ENCODE data around the gene ZBTB7B.

The ZBTB7B gene

DNA sequence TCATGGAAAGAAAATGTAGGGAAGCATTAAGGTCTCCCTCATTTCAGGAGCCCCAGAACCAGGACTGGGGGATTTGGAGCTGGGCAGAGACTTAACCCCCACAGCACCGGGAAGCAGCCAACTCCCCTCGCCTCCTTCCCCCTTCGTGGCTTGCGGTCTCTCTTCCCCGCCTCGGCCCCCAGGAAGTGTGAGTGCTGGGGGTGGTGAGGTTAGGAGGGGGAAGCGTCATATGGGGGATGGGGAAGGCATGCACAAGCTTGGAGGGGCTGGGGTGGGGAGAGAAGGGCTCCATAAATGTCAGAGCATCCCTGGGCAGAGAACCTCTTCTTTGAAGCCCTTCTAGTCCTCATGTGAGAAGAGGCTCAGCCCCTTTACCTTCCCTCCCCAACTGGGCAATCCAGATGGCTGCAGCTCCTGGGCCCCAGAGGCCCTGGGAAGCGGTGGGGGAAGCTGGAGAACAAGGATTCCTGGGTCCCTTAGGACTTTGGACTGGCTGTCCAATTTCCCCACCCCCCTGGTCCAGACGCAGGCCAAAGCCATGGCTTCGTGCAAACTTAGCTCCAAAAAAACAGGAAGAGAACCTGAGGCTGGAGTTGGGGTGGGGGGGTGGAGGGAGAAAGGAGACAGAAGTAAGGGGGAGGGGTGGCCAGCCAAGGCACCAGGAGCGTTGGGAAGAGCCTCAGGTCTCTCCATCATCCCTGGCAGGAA, 7.8 kb downstream of the ZBTB7B start:
- peaks cover 61% of the 10 kb centered on the region for H3K4me1 Mint-ChIP-seq
- DNase-seq (ENCODE audit: low spot score in 2 of 2), result no peak

DNA sequence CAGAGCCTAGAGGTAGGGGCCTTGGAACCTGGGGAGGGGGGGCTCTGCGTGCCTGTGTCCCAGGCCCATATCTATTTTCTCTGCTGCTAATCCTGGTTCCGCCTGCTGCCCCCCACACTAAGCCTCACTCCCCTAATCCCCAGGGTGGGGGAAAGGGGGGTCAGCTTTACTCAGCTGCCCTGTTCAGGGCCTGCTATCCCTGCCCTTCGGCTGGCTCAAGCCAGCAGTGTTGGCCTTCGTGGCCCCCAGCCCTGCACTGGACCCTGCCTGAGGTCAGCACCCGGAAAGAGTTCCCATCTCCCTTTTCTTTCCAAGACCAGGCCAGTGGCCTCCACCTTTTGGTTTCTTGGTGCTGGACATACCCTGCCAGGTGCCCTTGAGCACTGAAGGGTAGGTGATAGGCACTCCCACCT, 8.4 kb downstream of the ZBTB7B start:
- Mint-ChIP-seq H3K4me3 (no peak overlapping the region), H3K9me3 (no peaks in the 10 kb centered on the region), H3K27ac (no peak overlapping the region), H3K4me1 (peaks cover 63% of the 10 kb centered on the region), H3K27me3 (no peaks in the 10 kb centered on the region), H3K36me3 (peaks cover 7% of the 10 kb centered on the region)
- ATAC-seq (ENCODE audit: low read depth), result no peak
- no peak for DNase-seq (ENCODE audit: low spot score in 2 of 2)

More for the DNA sequence above, 7.8 kb downstream of the ZBTB7B start:
- H3K4me3 Mint-ChIP-seq, result peak overlapping the region; percentile 27
- H3K27me3 Mint-ChIP-seq, result no peaks in the 10 kb centered on the region
- H3K27ac Mint-ChIP-seq, result peak overlapping the region; percentile 4
- no peaks in the 10 kb centered on the region for H3K9me3 Mint-ChIP-seq
- H3K36me3 Mint-ChIP-seq, result peaks cover 7% of the 10 kb centered on the region
- no peak for ATAC-seq (ENCODE audit: low read depth)

DNA sequence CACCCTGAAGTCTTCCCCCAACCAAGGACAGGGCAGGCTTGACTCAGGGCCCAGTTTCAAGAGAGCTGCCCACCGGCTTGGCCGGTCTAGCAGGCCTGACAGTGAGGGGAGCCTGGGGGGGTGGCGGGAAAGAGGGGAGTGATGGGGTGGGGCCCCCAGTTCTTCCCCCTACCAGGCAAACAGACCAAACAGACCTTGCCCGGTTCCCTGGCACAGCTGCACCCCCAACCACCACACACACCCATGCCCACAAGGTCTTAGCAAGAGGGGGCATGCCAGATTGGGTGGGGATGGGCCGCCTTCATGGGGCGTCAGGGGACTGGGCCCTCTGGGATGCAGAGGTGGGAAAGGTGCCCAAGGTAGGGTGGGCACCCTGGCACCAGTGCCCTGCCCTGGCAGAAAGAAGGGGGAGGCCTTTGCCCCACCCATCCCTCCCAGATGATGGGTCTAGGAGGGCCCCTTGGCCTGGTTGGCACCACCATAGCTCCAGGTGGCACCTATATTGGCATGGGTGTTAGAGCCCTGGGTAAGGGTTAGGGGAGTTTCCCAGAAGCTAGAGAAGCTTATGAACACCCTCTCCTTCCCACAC, 8.9 kb downstream of the ZBTB7B start:
- DNase-seq (ENCODE audit: low spot score in 2 of 2), result no peak
- Mint-ChIP-seq H3K27me3 (no peaks in the 10 kb centered on the region), H3K27ac (no peak overlapping the region), H3K4me3 (no peak overlapping the region), H3K4me1 (peaks cover 63% of the 10 kb centered on the region), H3K36me3 (peaks cover 7% of the 10 kb centered on the region), H3K9me3 (no peaks in the 10 kb centered on the region)
- no peak for ATAC-seq (ENCODE audit: low read depth)

DNA sequence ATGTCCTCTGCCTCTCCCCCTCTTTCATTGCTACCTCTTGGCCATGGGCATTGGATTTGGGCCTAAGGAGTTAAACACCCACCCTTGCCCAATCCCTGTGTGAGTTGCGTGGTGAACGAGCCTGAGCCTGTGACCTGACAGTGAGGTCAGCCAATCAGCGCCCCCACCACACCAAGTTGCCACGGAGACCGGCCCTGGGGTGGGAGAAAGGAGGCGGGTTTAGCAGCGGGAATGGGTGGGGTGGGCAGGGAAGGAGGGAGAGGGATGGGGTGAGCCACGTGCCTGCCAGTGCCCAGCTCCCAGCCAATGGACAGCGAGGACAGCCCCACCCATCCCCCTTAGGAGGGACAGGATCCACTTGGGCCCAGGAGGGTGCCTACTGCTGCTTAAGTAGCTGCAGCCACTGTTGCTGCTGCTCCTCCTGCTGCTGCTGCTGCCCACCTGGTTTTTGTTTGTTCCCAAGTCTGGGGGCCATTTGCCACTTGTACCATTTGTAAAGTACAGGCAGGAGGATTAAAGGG, 9.5 kb downstream of the ZBTB7B start:
- Mint-ChIP-seq H3K9me3 (no peaks in the 10 kb centered on the region), H3K36me3 (peaks cover 7% of the 10 kb centered on the region), H3K27ac (no peak overlapping the region), H3K4me3 (no peak overlapping the region), H3K27me3 (no peaks in the 10 kb centered on the region), H3K4me1 (peaks cover 60% of the 10 kb centered on the region)
- ATAC-seq (ENCODE audit: low read depth) (no peak), DNase-seq (ENCODE audit: low spot score in 2 of 2) (no peak)

DNA sequence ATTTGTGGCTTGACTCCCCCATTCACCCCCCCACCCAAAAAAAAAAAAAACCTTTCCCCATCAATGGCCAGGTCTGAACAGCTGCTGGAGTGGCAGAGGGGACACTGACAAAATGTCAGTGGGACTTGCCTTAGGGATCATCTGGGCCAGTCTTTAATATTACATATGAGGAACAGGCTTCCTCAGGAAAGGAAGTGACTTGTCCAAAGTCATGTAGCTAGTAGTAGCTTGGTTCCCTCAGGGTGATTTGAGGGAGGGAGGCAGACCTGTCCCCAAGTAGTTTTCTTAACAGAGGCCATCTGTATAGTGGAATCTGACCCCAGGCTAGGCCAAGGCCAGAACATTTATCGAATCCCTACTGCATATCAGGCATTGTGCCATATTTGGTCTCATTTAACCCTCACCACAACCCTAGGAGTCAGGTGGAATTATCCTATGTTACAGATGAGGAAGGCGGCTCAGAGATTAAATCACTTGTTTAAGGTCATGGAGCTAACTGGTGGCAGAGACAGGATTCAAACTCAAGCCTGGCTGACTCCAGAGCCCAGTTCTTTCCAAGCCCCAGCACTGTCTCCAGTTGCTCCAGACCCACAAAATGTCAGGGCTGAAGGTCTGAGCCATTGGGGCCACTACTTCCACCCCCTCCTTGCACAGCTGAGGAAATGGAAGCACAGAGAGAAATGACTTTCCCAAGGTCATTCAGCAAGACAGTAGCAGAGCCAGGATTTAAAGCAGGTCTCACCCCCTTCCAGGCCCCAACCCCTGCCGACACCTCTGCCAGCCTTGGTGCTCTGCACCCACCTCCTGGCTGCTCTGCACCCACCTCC, 10.4 kb downstream of the ZBTB7B start:
- Mint-ChIP-seq H3K27me3 (no peaks in the 10 kb centered on the region), H3K4me1 (peaks cover 62% of the 10 kb centered on the region), H3K4me3 (no peak overlapping the region), H3K9me3 (no peaks in the 10 kb centered on the region), H3K27ac (peak overlapping the region; percentile 89), H3K36me3 (peaks cover 7% of the 10 kb centered on the region)
- ATAC-seq (ENCODE audit: low read depth) (no peak), DNase-seq (ENCODE audit: low spot score in 2 of 2) (no peak)

DNA sequence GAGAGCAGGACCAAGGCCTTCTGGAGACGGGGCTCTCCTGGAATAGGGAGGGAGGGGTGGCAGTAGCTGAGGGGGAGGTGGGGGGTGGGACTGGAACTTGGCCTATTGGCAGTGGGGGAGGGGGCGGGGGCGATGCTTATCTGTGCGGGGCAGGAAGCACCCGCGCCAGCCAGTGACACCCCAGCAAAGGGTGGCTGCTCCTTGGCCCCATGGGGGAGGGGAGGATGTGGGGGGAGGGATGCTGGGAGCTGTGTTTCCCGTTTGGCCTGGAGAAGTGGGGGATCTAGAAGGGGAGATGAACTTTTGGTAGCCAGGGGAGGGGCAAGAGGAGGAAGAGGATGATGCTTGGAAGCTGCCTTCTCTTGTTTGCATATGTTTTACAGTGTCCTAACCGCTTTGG, 11.0 kb downstream of the ZBTB7B start:
- Mint-ChIP-seq H3K4me3 (no peak overlapping the region), H3K27ac (peak overlapping the region; percentile 89), H3K27me3 (no peaks in the 10 kb centered on the region), H3K4me1 (peaks cover 58% of the 10 kb centered on the region), H3K9me3 (no peaks in the 10 kb centered on the region), H3K36me3 (peaks cover 5% of the 10 kb centered on the region)
- DNase-seq (ENCODE audit: low spot score in 2 of 2) (no peak), ATAC-seq (ENCODE audit: low read depth) (no peak)

DNA sequence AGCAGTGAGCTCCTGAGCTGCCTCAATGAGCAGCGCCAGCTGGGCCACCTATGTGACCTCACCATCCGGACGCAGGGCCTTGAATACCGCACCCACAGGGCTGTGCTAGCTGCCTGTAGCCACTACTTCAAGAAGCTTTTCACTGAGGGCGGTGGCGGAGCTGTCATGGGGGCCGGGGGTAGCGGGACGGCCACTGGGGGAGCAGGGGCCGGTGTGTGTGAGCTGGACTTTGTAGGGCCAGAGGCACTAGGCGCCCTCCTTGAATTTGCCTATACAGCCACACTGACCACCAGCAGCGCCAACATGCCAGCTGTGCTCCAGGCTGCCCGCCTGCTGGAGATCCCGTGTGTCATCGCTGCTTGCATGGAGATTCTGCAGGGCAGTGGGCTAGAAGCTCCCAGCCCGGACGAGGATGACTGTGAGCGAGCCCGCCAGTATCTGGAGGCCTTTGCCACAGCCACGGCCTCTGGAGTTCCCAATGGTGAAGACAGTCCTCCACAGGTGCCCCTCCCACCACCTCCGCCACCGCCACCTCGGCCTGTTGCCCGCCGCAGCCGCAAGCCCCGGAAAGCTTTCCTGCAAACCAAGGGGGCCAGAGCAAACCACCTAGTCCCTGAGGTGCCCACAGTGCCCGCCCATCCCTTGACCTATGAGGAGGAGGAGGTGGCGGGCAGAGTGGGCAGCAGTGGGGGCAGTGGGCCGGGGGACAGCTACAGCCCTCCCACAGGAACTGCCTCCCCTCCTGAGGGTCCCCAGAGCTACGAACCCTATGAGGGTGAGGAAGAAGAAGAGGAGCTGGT, 12.3 kb downstream of the ZBTB7B start:
- ATAC-seq (ENCODE audit: low read depth) (no peak), DNase-seq (ENCODE audit: low spot score in 2 of 2) (no peak)
- no peak overlapping the region for H3K27ac Mint-ChIP-seq
- peaks cover 57% of the 10 kb centered on the region for H3K4me1 Mint-ChIP-seq
- H3K36me3 Mint-ChIP-seq, result peaks cover 1% of the 10 kb centered on the region
- no peaks in the 10 kb centered on the region for H3K9me3 Mint-ChIP-seq
- H3K27me3 Mint-ChIP-seq, result no peaks in the 10 kb centered on the region
- no peak overlapping the region for H3K4me3 Mint-ChIP-seq

DNA sequence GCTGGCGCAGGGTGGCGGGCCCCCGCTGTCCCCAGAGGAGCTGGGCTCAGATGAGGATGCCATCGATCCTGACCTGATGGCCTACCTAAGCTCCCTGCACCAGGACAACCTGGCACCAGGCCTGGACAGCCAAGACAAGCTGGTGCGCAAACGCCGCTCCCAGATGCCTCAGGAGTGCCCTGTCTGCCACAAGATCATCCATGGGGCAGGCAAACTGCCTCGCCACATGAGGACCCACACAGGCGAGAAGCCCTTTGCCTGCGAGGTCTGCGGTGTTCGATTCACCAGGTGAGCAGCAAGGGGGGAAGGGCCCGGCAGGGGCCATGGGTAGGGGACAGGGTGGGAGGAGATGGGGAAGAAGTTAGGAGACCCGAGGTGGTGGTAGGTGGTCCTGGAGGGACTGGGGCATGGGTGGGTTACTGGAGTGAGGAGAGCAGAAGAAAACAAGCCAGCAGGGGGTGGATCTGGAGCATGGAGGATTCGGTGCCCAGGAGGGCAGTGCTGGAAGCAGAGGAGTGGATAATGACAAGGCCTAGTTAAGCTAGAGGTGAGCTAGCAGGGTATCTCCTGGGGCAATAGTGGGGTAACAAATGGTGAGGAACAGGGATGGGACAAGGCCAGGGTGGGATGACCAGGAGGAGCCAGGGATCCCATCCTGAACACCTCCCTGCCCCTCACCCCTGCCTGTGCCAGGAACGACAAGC, 13.1 kb downstream of the ZBTB7B start:
- H3K4me1 Mint-ChIP-seq, result peaks cover 52% of the 10 kb centered on the region
- H3K27me3 Mint-ChIP-seq, result no peaks in the 10 kb centered on the region
- peak overlapping the region; percentile 83 for H3K27ac Mint-ChIP-seq
- DNase-seq (ENCODE audit: low spot score in 2 of 2) (no peak), ATAC-seq (ENCODE audit: low read depth) (peak; percentile 0)
- peak overlapping the region; percentile 1 for H3K4me3 Mint-ChIP-seq
- no peaks in the 10 kb centered on the region for H3K36me3 Mint-ChIP-seq
- H3K9me3 Mint-ChIP-seq, result no peaks in the 10 kb centered on the region

DNA sequence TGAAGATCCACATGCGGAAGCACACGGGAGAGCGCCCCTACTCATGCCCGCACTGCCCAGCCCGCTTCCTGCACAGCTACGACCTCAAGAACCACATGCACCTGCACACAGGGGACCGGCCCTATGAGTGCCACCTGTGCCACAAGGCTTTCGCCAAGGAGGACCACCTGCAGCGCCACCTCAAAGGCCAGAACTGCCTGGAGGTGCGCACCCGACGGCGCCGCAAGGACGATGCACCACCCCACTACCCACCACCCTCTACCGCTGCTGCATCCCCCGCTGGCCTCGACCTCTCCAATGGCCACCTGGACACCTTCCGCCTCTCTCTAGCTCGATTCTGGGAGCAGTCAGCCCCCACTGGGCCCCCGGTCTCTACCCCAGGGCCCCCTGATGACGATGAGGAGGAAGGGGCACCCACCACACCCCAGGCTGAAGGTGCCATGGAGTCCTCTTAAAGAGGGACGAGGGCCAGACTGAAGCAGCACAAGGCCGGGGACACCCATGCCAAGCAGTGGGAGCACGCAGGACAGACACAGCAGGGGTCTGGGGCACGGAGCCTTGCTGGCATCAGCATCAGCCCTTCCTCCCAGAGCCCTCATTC, 13.7 kb downstream of the ZBTB7B start:
- no peaks in the 10 kb centered on the region for H3K36me3 Mint-ChIP-seq
- H3K27me3 Mint-ChIP-seq, result no peaks in the 10 kb centered on the region
- no peaks in the 10 kb centered on the region for H3K9me3 Mint-ChIP-seq
- peak overlapping the region; percentile 73 for H3K4me3 Mint-ChIP-seq
- peak overlapping the region; percentile 83 for H3K27ac Mint-ChIP-seq
- peaks cover 48% of the 10 kb centered on the region for H3K4me1 Mint-ChIP-seq
- ATAC-seq (ENCODE audit: low read depth), result peak; percentile 59
- peak; percentile 34 to 50 for DNase-seq (ENCODE audit: low spot score in 2 of 2)

DNA sequence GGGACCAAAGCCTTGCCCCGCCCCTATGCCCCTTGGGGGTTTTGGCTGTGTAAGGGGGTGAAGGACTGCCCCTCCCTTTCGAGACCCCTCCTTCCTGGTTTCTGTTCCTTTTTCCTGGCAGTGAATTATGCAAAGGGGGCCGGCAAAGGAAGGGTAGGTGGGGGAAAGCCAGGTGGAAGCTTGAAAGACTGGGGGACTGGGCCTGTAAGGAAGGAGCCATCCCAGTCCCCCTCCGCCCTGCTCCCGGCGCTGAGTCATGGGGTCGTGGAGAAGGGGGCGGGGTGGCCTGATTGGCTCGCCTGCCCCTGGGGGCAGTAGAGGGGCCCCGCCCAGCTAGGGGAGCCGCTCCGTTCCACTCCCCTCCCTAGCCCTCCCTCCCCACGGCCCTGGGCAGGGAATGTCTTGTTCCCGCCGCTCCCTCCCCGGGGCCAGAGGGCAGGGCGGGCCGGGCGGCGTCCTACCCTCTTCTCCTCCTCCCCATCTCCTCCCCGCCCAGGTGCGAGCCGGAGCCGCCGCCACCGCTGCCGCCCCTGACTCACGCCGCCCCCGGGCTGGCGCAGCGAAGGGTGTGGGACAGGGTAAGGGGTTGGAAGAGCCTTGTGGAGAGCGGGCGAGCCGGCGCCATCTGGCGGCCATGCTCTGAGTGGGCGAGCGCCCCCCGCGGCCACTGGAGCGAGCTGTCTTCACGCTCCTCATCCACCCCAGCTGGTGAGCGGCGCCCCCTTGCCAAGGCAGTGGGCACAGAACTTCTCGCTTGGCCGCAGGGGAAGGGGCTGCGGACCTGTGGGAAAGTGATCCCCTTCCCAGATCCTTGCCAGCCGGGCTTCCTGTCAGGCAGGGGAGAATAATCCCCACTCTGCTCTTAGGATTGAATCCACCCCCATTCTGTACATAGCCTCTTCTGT, 14.7 kb downstream of the ZBTB7B start:
- H3K27ac Mint-ChIP-seq, result peak overlapping the region; percentile 83
- peak; percentile 85 to 88 for DNase-seq (ENCODE audit: low spot score in 2 of 2)
- H3K4me3 Mint-ChIP-seq, result peak overlapping the region; percentile 84
- H3K9me3 Mint-ChIP-seq, result no peaks in the 10 kb centered on the region
- no peaks in the 10 kb centered on the region for H3K36me3 Mint-ChIP-seq
- no peaks in the 10 kb centered on the region for H3K27me3 Mint-ChIP-seq
- ATAC-seq (ENCODE audit: low read depth), result peak; percentile 79
- peaks cover 49% of the 10 kb centered on the region for H3K4me1 Mint-ChIP-seq

DNA sequence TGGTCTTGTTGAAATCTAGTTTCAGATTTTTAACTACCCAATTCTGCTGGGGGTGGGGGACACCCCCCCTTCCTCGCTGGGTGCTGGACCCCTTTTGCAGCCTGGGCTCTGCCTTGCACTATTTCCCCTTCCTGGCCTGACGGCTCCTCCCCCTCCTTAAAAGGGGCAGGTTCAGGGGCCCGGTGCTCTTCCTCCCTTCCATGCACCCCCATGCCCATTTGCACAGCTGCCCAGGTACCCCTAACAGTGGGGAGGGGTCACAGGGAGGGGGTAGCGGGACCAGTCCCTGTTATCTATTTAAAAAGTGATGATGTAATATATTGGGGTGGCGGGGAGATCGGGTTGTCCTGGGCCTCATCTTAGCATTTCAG, 15.3 kb downstream of the ZBTB7B start:
- no peaks in the 10 kb centered on the region for H3K9me3 Mint-ChIP-seq
- no peaks in the 10 kb centered on the region for H3K27me3 Mint-ChIP-seq
- ATAC-seq (ENCODE audit: low read depth) (peak; percentile 8), DNase-seq (ENCODE audit: low spot score in 2 of 2) (peak in 1 of 2 donors; percentile 22)
- H3K27ac Mint-ChIP-seq, result peak overlapping the region; percentile 83
- peak overlapping the region; percentile 84 for H3K4me3 Mint-ChIP-seq
- H3K4me1 Mint-ChIP-seq, result peaks cover 45% of the 10 kb centered on the region
- no peaks in the 10 kb centered on the region for H3K36me3 Mint-ChIP-seq
